Measurements from ENCODE around the gene LAMB1.
A peak's percentile ranks its signal among the peaks of the same experiment; 100 is the strongest.
"Not testable (repeated sequence)": the region's sequence is repeated elsewhere in the genome, so short reads cannot be mapped to it uniquely, and the experiment has no call there.

The LAMB1 gene

GRCh38 chr7:107961405-107961804 is 41.6 kb downstream of the LAMB1 start:
- DNase-seq (ENCODE audit: low read depth): peak; percentile 68
- TF ChIP-seq CTCF (conservative IDR thresholded peaks at IDR 0.05; ENCODE audit: control insufficient read depth, insufficient read depth, low read depth, low read length): no peak
- no peak overlapping the region for H3K4me3 ChIP-seq (ENCODE audit: control insufficient read depth, low read depth, low read length)

GRCh38 chr7:107960272-107960671 is 42.7 kb downstream of the LAMB1 start:
- DNase-seq (ENCODE audit: low read depth): no peak
- no peak for TF ChIP-seq CTCF (conservative IDR thresholded peaks at IDR 0.05; ENCODE audit: control insufficient read depth, insufficient read depth, low read depth, low read length)
- no peak overlapping the region for H3K4me3 ChIP-seq (ENCODE audit: control insufficient read depth, low read depth, low read length)

- no peak overlapping the region for H3K4me3 ChIP-seq (ENCODE audit: control insufficient read depth, low read depth, low read length)
- TF ChIP-seq CTCF (conservative IDR thresholded peaks at IDR 0.05; ENCODE audit: control insufficient read depth, insufficient read depth, low read depth, low read length): no peak
- DNase-seq (ENCODE audit: low read depth): no peak
Observed at GRCh38 chr7:107959527-107959898, 43.4 kb downstream of the LAMB1 start.

GRCh38 chr7:107958764-107959526 is 44.0 kb downstream of the LAMB1 start:
- TF ChIP-seq CTCF (conservative IDR thresholded peaks at IDR 0.05; ENCODE audit: control insufficient read depth, insufficient read depth, low read depth, low read length): no peak
- no peak overlapping the region for H3K4me3 ChIP-seq (ENCODE audit: control insufficient read depth, low read depth, low read length)
- DNase-seq (ENCODE audit: low read depth): peak; percentile 97

GRCh38 chr7:107957436-107957835 is 45.5 kb downstream of the LAMB1 start:
- H3K4me3 ChIP-seq (ENCODE audit: control insufficient read depth, low read depth, low read length): no peak overlapping the region
- no peak for TF ChIP-seq CTCF (conservative IDR thresholded peaks at IDR 0.05; ENCODE audit: control insufficient read depth, insufficient read depth, low read depth, low read length)

GRCh38 chr7:107956950-107957349 is 46.0 kb downstream of the LAMB1 start:
- not testable (repeated sequence) for DNase-seq (ENCODE audit: low read depth); H3K4me3 ChIP-seq (ENCODE audit: control insufficient read depth, low read depth, low read length)

More at GRCh38 chr7:107957436-107957835, 45.5 kb downstream of the LAMB1 start:
- peak; percentile 69 for DNase-seq (ENCODE audit: low read depth)

- DNase-seq (ENCODE audit: low read depth): no peak
- H3K4me3 ChIP-seq (ENCODE audit: control insufficient read depth, low read depth, low read length): no peak overlapping the region
- no peak for TF ChIP-seq CTCF (conservative IDR thresholded peaks at IDR 0.05; ENCODE audit: control insufficient read depth, insufficient read depth, low read depth, low read length)
Observed at GRCh38 chr7:107955394-107955793, 47.6 kb downstream of the LAMB1 start.

Data from fibroblast of mammary gland (primary cell).